OCI-LY3 (cell line): ENCODE data around the gene NTRK2.

Source experiments
- CTCF ChIP-seq: fragments of 200-600, 300-600 bp; sonication (generic); IDR thresholded peaks from 2 replicates; pipeline ENCODE4 v1.5.1; 2014; ENCODE audit warnings: antibody characterized with exemption, low read length, low read depth
- EZH2phosphoT487 ChIP-seq: fragments of 200-600 bp; shearing (Covaris generic); IDR thresholded peaks from 2 replicates; pipeline ENCODE4 v1.6.1; 2018; ENCODE audit warnings: antibody characterized with exemption, mixed run types, low read depth

- no peak for TF ChIP-seq CTCF
- TF ChIP-seq EZH2phosphoT487 = no peak
Measured at GRCh38 chr9:84856181-84856632, 186.7 kb downstream of the NTRK2 start.
